ENCODE data around the gene MKS1.

Gene MKS1

DNA sequence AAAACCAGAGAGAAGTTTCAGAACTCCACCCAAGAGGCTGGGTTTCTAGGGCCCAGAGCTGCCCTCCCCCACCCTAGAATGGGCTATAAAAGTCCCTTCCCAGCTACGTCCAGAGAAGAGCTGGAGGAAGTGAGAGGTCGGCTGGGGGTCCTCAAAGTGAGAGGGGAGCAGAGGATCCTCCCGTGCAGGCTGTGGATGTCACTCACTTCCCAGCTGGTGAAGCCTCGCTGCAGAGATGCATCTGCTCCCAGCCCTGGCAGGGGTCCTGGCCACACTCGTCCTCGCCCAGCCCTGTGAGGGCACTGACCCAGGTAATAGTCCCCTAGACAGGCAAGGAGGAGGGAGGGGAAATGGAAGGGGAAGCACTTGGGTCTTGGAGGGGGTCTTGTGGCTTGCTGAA, 26.4 kb downstream of the MKS1 start, which contains the start of gene EPX:
EPX (plus strand) TSS at position 115 of the 400 bp plus-strand sequence; CDS start at position 236, 121 bp downstream.
- TF ChIP-seq, protein P1, sequence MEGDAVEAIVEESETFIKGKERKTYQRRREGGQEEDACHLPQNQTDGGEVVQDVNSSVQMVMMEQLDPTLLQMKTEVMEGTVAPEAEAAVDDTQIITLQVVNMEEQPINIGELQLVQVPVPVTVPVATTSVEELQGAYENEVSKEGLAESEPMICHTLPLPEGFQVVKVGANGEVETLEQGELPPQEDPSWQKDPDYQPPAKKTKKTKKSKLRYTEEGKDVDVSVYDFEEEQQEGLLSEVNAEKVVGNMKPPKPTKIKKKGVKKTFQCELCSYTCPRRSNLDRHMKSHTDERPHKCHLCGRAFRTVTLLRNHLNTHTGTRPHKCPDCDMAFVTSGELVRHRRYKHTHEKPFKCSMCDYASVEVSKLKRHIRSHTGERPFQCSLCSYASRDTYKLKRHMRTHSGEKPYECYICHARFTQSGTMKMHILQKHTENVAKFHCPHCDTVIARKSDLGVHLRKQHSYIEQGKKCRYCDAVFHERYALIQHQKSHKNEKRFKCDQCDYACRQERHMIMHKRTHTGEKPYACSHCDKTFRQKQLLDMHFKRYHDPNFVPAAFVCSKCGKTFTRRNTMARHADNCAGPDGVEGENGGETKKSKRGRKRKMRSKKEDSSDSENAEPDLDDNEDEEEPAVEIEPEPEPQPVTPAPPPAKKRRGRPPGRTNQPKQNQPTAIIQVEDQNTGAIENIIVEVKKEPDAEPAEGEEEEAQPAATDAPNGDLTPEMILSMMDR (IDR thresholded peaks at IDR 0.05; ENCODE audit: low read length), result no peak
- TF ChIP-seq EZH2 (IDR thresholded peaks at IDR 0.05; ENCODE audit: borderline replicate concordance, low read length), result no peak
- Histone ChIP-seq H3K9me3 (ENCODE audit: low read length) (no peaks in the 10 kb centered on the region), H3K4me1 (ENCODE audit: insufficient read depth, low read length, severe bottlenecking) (no peaks in the 10 kb centered on the region), H3K9me2 (ENCODE audit: low read depth, low read length) (no peaks in the 10 kb centered on the region), H3K79me2 (ENCODE audit: insufficient read depth, low read length) (no peaks in the 10 kb centered on the region), H3K4me3 (ENCODE audit: low read depth, low read length, poor library complexity, severe bottlenecking) (no peak within 1 kb of the TSS), H4K20me1 (ENCODE audit: insufficient read depth, low read length) (no peaks in the 10 kb centered on the region), H3K4me2 (ENCODE audit: low read length) (no peak within 1 kb of the TSS), H3F3A (ENCODE audit: insufficient read depth, low read length) (no peaks in the 10 kb centered on the region), H3K27ac (ENCODE audit: low read depth, low read length, poor library complexity, severe bottlenecking) (no peak within 1 kb of the TSS), H3K9ac (ENCODE audit: low read length) (no peak within 1 kb of the TSS), H2AFZ (ENCODE audit: low read length) (no peak within 1 kb of the TSS), H3K27me3 (ENCODE audit: insufficient read depth, low read length) (peaks cover 10% of the 10 kb centered on the region; the same call in 1 of the 2 replicates), H3K36me3 (ENCODE audit: insufficient read depth, low read length) (no peaks in the 10 kb centered on the region)

DNA sequence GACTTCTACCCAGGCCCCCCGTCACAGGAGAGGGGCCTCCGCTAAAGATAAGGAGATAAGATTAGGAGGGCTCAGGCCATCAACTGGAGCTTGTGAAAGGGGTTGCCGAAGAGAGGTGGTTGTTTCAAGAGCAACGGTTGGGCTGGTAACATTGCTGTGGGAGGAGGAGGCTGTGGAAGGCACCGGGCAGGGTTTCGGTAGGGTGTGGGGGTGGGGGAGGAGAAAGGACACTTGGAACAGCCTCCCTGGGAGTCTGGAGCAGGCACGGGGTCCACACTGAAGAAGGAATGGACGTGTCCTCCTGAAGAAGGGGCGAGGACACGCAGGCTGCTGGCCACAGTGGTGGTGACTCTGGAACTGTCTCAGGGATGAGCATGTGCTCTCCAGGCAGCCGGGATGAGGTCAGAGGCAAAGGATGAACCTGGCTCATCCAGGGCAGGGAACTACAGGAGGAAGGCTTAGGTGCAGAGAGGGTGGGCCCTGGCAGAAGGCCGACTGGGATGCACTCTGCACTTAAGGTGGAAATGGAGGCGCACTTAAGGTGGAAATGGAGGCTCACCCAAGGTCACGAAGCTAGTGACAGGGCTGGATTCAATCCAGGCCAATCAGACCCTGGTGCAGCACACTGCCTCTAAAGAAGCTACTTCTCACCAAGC, 27.7 kb downstream of the MKS1 start:
- no peaks in the 10 kb centered on the region for H3K36me3 ChIP-seq (ENCODE audit: insufficient read depth, low read length)
- no peak overlapping the region for H2AFZ ChIP-seq (ENCODE audit: low read length)
- TF ChIP-seq, protein P1 (IDR thresholded peaks at IDR 0.05; ENCODE audit: low read length), result no peak
- no peak for TF ChIP-seq EZH2 (IDR thresholded peaks at IDR 0.05; ENCODE audit: borderline replicate concordance, low read length)
- no peaks in the 10 kb centered on the region for H4K20me1 ChIP-seq (ENCODE audit: insufficient read depth, low read length)
- H3F3A ChIP-seq (ENCODE audit: insufficient read depth, low read length), result no peaks in the 10 kb centered on the region
- H3K4me3 ChIP-seq (ENCODE audit: low read depth, low read length, poor library complexity, severe bottlenecking), result no peak overlapping the region
- no peaks in the 10 kb centered on the region for H3K9me2 ChIP-seq (ENCODE audit: low read depth, low read length)
- no peak overlapping the region for H3K27ac ChIP-seq (ENCODE audit: low read depth, low read length, poor library complexity, severe bottlenecking)
- H3K9ac ChIP-seq (ENCODE audit: low read length), result no peak overlapping the region
- no peaks in the 10 kb centered on the region for H3K9me3 ChIP-seq (ENCODE audit: low read length)
- no peaks in the 10 kb centered on the region for H3K4me1 ChIP-seq (ENCODE audit: insufficient read depth, low read length, severe bottlenecking)
- H3K4me2 ChIP-seq (ENCODE audit: low read length), result no peak overlapping the region
- H3K27me3 ChIP-seq (ENCODE audit: insufficient read depth, low read length), result peaks cover 6% of the 10 kb centered on the region; the same call in 1 of the 2 replicates
- no peaks in the 10 kb centered on the region for H3K79me2 ChIP-seq (ENCODE audit: insufficient read depth, low read length)

GRCh38 chr17:58189436-58190146, 29.5 kb downstream of the MKS1 start:
- Histone ChIP-seq H3K27me3 (ENCODE audit: insufficient read depth, low read length) (peaks cover 5% of the 10 kb centered on the region; the same call in 1 of the 2 replicates), H3K4me2 (ENCODE audit: low read length) (no peak overlapping the region), H3K27ac (ENCODE audit: low read depth, low read length, poor library complexity, severe bottlenecking) (no peak overlapping the region), H3K9ac (ENCODE audit: low read length) (no peak overlapping the region), H4K20me1 (ENCODE audit: insufficient read depth, low read length) (no peaks in the 10 kb centered on the region), H3K9me3 (ENCODE audit: low read length) (no peaks in the 10 kb centered on the region), H3K9me2 (ENCODE audit: low read depth, low read length) (no peaks in the 10 kb centered on the region), H3K4me1 (ENCODE audit: insufficient read depth, low read length, severe bottlenecking) (no peaks in the 10 kb centered on the region), H3K4me3 (ENCODE audit: low read depth, low read length, poor library complexity, severe bottlenecking) (no peak overlapping the region), H2AFZ (ENCODE audit: low read length) (no peak overlapping the region), H3K36me3 (ENCODE audit: insufficient read depth, low read length) (no peaks in the 10 kb centered on the region), H3K79me2 (ENCODE audit: insufficient read depth, low read length) (no peaks in the 10 kb centered on the region), H3F3A (ENCODE audit: insufficient read depth, low read length) (no peaks in the 10 kb centered on the region)
- no peak for TF ChIP-seq EZH2 (IDR thresholded peaks at IDR 0.05; ENCODE audit: borderline replicate concordance, low read length)
